Measurements from ENCODE around the gene PLCXD3. TPM values are rescaled to one million over a fixed set of nuclear protein-coding genes. Genes with fewer than 3 reads are reported as not detected.
A peak's percentile ranks its signal among the peaks of the same experiment; 100 is the strongest.

Gene PLCXD3
- total RNA-seq, 1 donor from 2014 or later: 0.93 TPM

- Mint-ChIP-seq H3K36me3 (ENCODE audit: unreplicated experiment) (no peaks in the 10 kb centered on the region), H3K4me3 (ENCODE audit: unreplicated experiment) (no peak overlapping the region), H3K9me3 (ENCODE audit: unreplicated experiment) (no peaks in the 10 kb centered on the region), H3K27me3 (ENCODE audit: unreplicated experiment) (peaks cover 1% of the 10 kb centered on the region), H3K27ac (ENCODE audit: unreplicated experiment) (no peak overlapping the region), H3K4me1 (ENCODE audit: low read depth, unreplicated experiment) (no peaks in the 10 kb centered on the region)
- DNase-seq: no peak
- TF ChIP-seq CTCF (IDR thresholded peaks at IDR 0.05; ENCODE audit: partially characterized antibody, unreplicated experiment): no peak
Observed at GRCh38 chr5:41445937-41446563, 64.4 kb downstream of the PLCXD3 start.

GRCh38 chr5:41435276-41435675 is 75.1 kb downstream of the PLCXD3 start:
- Mint-ChIP-seq H3K4me3 (ENCODE audit: unreplicated experiment) (no peak overlapping the region), H3K27ac (ENCODE audit: unreplicated experiment) (no peak overlapping the region), H3K9me3 (ENCODE audit: unreplicated experiment) (no peaks in the 10 kb centered on the region), H3K4me1 (ENCODE audit: low read depth, unreplicated experiment) (no peaks in the 10 kb centered on the region), H3K36me3 (ENCODE audit: unreplicated experiment) (no peaks in the 10 kb centered on the region), H3K27me3 (ENCODE audit: unreplicated experiment) (no peaks in the 10 kb centered on the region)
- DNase-seq: no peak
- no peak for TF ChIP-seq CTCF (IDR thresholded peaks at IDR 0.05; ENCODE audit: partially characterized antibody, unreplicated experiment)

GRCh38 chr5:41433552-41434181 is 76.7 kb downstream of the PLCXD3 start:
- no peaks in the 10 kb centered on the region for H3K27me3 Mint-ChIP-seq (ENCODE audit: unreplicated experiment)
- H3K36me3 Mint-ChIP-seq (ENCODE audit: unreplicated experiment): no peaks in the 10 kb centered on the region
- no peak overlapping the region for H3K4me3 Mint-ChIP-seq (ENCODE audit: unreplicated experiment)
- DNase-seq: peak; percentile 57
- peak; percentile 76 for TF ChIP-seq CTCF (IDR thresholded peaks at IDR 0.05; ENCODE audit: partially characterized antibody, unreplicated experiment)
- no peaks in the 10 kb centered on the region for H3K9me3 Mint-ChIP-seq (ENCODE audit: unreplicated experiment)
- no peak overlapping the region for H3K27ac Mint-ChIP-seq (ENCODE audit: unreplicated experiment)
- no peaks in the 10 kb centered on the region for H3K4me1 Mint-ChIP-seq (ENCODE audit: low read depth, unreplicated experiment)

GRCh38 chr5:41432481-41433253 is 77.7 kb downstream of the PLCXD3 start:
- TF ChIP-seq CTCF (IDR thresholded peaks at IDR 0.05; ENCODE audit: partially characterized antibody, unreplicated experiment): no peak
- no peak for DNase-seq
- no peak overlapping the region for H3K27ac Mint-ChIP-seq (ENCODE audit: unreplicated experiment)
- H3K9me3 Mint-ChIP-seq (ENCODE audit: unreplicated experiment): no peaks in the 10 kb centered on the region
- H3K27me3 Mint-ChIP-seq (ENCODE audit: unreplicated experiment): no peaks in the 10 kb centered on the region
- H3K4me3 Mint-ChIP-seq (ENCODE audit: unreplicated experiment): no peak overlapping the region
- H3K4me1 Mint-ChIP-seq (ENCODE audit: low read depth, unreplicated experiment): no peaks in the 10 kb centered on the region
- H3K36me3 Mint-ChIP-seq (ENCODE audit: unreplicated experiment): no peaks in the 10 kb centered on the region

- Mint-ChIP-seq H3K27me3 (ENCODE audit: unreplicated experiment) (no peaks in the 10 kb centered on the region), H3K4me3 (ENCODE audit: unreplicated experiment) (no peak overlapping the region), H3K4me1 (ENCODE audit: low read depth, unreplicated experiment) (no peaks in the 10 kb centered on the region), H3K9me3 (ENCODE audit: unreplicated experiment) (no peaks in the 10 kb centered on the region), H3K36me3 (ENCODE audit: unreplicated experiment) (no peaks in the 10 kb centered on the region), H3K27ac (ENCODE audit: unreplicated experiment) (no peak overlapping the region)
- TF ChIP-seq CTCF (IDR thresholded peaks at IDR 0.05; ENCODE audit: partially characterized antibody, unreplicated experiment): no peak
- no peak for DNase-seq
Observed at GRCh38 chr5:41427505-41427904, 82.9 kb downstream of the PLCXD3 start.

Data from glutamatergic neuron (in vitro differentiated cells).